NCI-H446 (cell line): ENCODE measurements around the gene GTF3C5.
"Not testable (repeated sequence)": the region's sequence is repeated elsewhere in the genome, so short reads cannot be mapped to it uniquely, and the experiment has no call there.

Experiments used
- DNase-seq, 2 experiments: peaks; one replicate each; lab custom pipeline; 2025; lab: John Stamatoyannopoulos, UW

Gene GTF3C5

DNA sequence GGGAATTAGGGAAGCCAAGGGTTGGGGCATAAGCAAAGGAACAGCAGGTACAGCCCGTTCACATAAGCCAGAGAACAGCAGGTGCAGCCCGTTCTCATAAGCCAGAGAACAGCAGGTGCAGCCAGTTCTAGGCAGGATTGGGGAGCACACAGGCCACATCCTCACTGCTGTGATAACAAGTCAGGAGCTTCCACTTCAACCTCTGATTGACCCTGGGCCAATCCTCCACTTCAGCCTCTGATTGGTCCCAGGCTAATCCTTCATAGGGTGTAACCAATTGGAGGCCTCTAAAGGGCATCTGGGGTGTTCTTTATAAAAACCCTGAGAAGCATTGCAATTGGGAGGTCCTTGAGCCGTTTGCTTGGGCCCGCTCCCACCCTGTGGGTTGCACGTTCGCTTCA is 58.5 kb downstream of the GTF3C5 start:
- DNase-seq = no peak

DNA sequence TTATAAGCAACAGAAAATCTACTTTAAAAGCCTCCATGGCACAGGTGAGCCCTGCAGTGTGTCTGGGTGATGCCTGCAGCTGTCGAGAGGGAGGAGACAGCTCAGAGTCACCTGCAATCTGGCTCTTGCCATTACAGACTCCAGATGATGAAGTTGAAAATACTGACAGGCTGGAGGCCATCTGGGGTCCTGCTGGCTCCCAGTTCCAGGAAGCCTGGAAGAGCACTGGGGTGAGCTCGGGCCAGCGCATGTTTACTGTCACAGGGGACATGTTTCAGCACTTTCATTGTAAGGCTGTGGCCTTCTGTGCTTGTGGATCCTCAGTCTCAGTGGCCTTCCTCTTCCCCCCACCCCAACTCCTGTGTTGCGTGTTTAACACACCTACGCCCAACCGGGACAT is 59.4 kb downstream of the GTF3C5 start:
- no peak for DNase-seq

DNA sequence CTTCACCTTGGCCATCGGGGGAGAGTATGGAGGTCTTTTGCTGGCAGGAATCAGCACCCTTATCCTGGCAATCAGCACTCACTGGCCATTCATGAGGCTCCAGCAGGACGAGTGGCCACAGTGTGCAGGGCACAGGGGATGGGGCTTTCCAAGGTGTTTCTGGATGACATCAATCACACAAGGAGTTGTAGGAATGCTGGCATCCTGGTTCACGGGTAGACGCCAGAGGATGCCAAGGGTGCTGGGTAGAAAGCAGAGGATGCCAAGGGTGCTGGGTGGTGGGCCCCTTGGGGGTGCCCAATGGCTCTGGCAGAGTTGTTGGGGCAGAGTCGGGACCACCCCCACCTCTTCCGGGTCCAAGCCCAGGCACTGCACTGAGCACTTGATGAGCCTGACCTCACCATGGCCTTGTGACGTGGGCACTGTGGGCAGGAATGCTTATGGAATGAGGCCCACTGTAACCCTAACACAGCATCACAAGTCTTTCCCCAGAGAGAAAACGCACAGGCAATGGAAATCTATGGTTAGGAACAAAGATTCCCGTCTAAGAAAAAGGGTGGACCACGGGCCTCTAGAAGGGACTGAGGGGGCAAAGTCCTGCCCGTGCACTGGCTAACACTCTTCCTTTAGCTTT is 60.1 kb downstream of the GTF3C5 start:
- DNase-seq = no peak

DNA sequence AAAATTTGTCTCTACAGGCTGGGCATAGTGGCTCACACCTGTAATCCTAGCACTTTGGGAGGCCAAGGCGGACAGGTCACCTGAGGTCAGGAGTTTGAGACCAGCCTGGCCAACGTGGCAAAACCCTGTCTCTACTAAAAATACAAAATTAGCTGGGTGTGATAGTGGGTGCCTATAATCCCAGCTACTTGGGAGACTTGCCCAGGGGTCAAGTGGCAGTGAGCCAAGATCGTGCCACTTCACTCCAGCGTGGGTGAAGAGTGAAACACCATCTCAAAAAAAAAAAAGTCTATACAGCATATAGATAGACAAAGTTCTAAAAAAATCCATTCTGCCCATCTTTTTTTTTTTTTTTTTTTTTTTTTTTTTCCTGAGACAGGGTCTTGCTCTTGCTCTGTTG is 63.6 kb downstream of the GTF3C5 start:
- DNase-seq = not testable (repeated sequence)

DNA sequence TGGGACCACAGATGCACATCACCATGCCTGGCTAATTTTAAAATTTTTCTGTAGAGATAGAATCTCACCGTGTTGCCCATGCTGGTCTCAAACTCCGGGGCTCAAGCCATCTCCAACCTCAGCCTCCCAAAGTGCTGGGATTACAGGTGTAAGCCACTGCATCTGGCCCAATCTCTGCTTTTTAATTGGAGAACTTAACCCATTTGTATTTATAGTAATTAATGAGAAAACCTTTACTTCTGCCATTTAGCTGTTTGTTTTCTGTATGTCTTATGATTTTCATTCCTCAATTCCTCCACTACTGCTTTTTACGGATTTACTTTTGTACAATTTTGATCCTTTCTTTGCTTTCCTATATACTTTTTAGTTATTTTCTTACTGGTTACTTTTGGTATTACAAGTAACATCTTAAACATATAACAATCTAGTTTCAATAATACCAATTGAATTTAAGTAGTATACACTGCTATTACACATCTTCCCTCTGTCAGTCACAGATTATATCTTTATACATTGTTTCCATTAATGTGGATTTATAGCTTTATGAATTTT is 64.1 kb downstream of the GTF3C5 start:
- DNase-seq = no peak

DNA sequence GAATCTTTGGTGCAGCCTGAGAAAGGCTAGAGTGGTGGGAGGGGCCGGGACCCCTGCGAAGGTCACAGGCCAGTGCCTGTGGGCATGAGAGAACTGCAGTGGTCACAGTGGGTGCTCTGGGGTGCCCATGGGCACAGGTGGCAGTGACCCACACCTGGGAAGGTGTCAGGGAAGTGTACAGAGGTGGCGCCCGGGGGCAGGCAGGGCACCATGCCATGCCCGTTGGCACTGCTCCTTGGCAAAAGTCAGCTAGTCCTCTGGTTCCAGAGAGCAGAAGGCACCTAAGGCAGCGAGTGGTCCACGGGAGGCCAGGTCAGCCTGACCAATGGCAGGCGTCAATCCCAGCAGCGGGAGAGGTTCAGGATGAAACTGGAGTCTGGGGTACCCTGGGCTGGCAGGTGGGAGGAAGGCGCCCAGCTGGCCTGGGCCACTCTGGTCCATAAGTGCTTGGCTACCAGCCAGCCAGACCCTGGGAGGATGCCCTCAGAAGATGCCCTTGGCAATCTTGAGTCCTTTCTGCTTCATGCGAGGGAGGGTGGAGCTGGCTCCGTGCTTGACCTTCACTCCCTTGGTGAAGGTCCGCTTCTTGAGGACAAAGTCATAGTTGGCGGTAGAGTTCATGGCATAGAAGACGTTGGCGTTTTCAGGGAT is 67.4 kb downstream of the GTF3C5 start:
- DNase-seq = no peak

DNA sequence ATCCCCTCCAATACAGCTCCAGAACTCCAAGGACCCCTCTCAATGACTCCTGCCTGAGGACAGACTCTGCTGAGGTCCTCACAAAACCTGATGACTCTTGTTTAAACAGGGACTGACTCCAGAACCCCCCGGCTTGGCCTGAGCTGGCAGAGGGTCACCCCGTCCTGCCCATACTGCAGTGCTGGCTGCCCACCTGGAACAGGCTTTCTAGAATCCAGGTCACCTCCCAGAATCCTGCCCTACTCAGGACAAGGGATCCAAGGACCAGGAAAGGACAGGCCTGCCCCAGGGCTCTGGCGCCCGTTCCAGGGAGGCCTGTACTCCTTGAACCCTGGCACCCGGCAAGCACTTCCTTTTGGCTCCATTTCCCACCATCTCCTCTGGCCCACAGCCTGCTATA is 68.1 kb downstream of the GTF3C5 start:
- DNase-seq = no peak

DNA sequence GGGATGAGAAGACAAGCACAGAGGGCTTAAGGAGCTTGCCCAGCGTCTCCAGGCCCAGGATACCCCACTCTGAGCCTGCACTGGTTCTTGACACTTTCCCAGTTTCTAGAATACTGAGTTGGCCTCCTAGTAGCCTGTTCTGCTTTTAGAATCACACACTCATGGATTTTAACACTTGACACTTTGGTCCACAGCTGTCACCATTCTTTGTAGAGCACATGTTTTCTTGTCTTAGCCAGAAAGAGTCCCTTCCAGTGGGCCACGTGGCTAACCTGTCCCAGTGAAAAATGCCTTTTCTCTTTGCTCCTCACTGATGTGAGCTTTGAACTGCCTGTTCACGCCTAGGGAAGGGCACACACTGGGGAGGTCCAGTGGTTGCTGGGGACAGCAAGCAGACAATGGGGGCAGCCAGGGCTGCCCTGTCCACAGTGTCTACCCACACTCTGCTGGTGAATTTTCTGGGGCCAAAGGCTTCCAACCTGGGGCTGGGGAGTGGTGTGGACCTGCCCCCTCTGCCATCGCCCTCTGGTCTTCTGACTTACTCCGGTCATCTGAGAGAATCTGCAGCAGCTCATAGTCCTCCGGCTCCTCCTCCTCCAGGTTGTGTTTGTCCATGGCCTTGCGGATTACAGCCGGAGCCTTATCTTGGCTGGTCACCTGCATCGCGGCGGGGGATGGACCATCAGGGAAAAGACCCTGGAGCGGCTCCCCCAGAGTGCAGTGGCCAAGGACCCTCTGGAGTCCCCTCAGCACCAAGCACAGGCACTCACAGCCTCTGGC is 69.1 kb downstream of the GTF3C5 start:
- no peak for DNase-seq

DNA sequence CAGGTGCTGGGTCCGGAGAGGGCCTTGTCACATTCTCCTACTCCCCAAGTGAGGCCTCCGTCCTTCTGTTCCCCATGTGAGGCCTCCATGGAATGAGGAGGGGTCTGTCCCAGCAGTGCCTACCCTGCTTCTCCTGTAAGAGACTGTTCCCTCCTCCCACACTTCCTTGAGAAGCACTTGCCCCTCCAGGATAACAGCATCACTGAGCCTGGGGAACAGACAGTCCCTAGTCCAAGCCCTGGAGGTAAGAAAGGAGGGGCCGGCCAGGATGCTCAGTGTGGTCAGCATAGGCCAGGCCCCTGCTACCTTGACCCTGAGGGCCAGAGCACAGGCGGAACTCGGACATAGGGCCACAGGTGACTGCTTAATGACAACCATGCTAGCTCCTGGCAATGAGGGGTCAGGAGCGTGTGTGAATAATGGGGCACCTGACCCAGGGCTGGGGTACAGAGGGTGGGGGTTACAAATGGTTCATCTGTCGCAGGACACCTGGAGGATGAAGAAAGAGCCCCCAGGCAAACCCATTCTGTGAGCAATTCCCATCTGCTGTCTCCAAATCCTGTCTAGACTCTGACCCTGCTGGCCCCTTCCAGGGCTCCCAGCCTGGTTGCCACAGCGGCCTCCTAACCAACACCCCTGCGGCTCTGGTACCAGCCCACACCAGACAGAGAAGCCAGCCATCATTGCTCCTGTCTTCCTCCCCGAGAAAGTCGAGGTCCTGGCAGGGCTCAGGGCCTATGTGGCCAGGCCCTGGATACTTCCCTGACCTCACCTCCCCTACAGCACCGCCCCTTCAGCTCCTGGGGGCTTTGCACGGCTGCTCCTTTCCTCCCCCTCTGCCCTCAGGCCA is 69.9 kb downstream of the GTF3C5 start:
- no peak for DNase-seq

DNA sequence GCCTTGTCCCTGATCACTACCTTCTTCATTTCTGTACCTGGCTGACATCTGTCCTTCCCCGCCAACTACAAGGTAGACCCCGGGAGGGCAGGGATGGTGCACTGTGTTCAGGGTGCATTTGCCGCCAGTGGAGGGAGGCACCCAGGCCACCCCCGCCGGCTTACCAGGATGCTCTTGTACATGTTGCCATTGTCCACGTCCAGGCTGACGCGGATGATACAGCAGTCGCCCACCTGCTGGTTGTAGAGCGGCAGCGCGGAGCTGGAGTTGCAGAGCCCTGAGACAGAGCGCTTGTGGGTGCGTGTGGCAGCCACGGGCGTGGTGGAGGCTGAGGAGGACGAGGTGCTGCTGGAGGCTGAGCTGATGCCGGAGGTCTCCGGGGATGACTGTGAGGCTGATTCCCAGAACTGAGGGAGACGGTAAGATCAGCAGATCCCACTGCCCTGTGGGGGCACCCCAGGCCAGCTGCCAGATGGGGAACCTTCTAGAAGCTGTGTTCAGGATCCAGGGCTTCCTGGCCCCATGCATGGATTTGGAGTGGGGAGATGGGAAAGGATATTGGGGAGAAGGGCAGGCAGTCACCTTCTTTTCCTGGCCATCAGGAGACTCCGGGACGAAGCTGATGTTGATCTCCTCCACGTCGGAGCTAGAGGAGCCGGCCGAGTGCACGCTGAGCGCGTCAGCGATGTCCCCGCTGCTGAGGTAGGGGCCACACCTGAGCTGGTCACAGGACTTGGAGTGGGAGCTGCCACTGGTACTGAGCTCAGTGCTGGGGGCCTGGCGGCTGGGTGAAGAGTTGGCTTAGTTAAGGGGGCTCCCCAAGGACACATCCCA is 70.8 kb downstream of the GTF3C5 start:
- no peak for DNase-seq

DNA sequence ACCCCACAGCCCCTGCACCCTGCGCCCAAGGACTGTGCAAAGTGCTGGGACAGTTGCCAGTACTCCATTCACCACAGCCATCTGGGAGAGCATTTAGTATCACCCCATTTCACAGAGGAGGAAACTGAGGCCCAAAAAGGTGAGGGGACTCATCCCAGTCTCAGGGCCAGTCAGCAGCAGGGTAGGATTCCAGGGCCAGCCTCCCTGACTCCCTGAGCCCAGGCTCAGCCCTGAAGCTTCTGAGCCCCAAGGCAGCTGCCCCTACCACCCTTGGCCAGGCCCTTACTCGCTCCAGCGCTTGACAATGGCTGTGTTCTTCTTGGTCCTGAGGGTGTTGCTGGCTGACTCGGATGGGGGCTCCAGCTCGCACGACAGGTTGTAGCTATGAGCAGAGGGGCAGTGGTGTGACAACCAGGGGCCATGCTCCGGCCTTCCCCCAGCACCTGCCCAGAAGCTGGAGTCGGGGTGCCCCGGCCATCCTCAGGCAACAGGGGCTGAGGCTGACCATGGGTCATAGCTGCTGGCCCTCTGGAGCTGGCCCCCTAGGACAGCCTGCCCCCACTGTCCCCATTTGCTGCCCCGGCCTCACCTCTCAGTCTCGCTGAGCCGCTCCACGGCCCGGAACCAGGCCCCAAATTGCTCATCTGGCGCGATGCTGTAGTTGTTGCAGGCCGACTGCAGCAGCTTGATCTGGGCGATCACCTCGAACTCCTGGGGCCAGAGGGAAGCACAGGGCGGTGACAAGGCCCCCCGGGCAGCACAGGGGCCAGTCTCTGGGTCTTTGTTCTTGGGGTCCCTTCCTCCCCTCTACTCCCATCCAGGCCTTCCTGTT is 71.6 kb downstream of the GTF3C5 start:
- no peak for DNase-seq

DNA sequence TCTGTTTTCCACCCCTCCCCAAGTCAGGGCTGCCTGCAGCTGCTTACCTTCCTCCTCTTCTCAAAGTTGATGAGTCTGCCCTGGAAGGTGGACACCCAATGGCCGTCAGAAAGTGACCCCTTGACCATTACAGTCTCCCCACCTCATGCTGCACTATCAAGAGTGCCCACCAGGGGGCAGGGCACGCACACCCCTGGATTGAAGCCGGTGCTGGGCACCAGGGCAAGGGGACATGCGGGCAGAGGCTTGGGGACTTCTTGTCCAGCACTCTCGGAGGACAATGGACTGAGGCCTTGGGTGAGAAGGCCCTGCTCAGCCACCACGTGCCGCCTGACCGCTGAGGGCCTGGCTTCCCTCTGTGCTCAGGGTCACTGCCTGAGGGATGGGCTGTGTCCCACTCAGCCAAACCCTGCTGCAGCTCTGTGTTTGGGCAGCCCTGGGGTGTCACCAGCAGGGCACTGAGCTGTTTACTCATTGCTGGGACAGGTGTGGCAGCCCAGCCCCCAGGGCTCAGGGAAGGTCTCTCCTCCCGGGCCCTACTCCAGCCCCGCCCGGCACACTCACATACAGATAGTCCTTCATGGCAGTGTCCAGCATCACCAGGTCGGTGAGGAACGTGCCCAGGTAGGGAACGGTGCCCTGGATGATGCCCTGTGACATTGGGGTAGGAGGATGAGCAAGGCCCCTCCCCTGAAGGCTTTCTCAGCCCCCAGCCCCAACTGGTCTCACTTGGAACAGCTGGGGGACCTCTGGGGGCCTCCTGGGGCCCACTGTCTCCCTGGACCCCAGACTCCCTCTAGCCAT is 72.6 kb downstream of the GTF3C5 start:
- no peak for DNase-seq

DNA sequence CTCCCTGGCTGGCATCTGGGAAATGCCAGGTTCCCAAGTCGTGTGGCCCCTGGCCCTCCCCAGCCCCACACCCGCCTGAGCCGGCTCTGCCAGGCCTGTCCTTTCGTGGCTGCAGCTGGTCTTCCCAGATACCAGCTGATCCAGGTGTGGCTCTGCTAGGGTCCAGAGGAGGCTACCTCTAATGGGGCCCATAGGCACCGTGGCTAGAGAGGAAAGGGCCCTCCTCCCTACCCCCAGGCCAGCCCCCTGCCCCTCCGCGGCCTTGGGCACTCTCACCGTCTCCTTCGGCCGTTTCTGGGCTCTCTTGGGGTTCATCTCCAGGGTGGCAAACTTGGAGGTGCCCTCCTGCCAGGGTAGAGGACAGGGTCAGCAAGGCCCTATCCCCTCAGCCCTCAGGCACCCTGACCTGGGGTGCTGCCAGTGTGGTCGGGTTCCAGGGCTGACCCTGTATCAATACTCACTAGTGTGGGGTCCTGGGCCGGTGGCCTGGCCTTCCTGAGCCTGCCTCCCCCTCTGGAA is 73.2 kb downstream of the GTF3C5 start:
- no peak for DNase-seq

DNA sequence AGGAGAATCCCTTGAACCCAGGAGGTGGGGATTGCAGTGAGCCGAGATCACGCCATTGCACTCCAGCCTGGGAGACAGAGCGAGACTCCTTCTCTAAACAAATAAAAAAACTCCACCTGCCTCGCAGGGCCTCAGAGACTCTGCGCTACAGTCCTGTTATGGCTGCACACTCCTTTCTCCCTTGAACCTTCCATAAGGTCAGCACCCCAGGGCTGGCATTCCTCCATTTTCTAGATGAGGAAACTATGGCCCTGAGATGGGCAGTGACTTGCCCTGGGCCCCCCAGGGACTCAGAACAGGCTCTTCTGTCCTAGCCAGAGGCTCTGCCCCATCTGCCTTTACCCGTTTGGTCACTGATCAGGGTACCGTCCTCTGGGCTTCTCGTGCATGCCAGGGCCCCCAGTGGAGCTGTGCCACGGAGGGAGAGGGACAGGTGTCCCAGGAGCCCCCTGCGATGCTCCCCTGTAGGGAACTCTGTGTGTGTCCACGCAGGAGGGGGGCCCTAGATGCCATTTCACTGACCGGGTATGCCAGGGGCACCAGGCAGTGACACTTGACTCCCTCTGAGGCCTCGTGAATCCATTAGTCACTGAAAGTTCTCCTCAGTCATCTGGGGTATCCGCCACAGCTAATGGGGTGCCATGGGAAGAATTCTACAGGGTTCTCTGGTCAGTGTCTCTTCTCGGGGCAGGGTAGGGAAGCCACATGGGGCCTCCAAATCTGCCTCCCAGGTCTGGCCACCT is 74.1 kb downstream of the GTF3C5 start:
- DNase-seq = no peak

DNA sequence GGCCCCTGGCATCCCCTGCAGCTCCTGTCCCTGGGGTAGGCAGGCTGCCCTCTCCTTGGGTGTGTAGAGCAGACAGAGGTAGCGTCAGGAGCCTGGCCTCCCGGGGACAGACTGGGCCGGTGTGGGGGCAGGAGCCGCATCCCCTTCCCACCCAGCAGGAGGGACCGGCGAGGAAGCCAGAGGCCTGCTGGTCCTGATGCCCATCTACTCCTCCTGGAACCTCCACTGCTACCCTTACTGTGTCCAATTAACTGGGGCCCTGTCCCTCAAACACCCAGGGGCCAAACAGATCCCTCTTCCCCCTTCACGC is 74.6 kb downstream of the GTF3C5 start:
- no peak for DNase-seq

DNA sequence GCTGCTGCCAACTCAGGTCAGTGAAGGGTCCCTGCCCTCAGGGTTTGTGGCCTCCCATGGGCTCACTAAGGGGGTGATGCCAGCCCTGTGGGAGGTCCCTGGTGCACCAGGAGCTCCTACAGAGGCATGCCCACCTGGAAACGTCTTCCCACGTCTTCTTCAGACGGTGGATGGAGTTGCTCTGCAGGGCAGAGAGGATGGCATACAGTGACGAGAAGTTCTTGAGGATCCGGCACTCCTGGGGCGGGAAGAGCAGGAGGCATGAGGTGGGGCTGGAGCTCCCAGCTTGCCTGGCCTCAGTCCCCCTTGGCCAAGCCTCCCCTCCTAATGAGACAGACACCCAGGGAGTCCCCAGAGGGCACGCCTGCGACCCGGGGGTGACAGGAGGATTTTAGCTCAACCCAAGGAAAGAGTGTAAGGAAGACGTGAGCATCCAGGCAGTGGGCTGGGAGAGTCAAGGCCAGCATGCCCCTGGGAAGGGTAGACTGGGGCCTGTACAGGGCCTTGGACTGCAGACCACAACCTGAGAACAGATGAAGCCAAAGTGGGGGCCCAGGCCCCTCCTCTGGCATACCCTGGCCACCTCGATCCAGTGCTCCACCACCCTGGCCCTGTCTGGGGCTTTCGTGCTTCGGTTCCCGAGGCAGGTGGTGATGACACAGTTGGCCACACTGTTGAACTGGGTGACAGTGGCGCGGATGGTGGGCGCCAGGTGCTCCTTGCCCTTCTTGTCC is 75.9 kb downstream of the GTF3C5 start:
- DNase-seq = no peak

DNA sequence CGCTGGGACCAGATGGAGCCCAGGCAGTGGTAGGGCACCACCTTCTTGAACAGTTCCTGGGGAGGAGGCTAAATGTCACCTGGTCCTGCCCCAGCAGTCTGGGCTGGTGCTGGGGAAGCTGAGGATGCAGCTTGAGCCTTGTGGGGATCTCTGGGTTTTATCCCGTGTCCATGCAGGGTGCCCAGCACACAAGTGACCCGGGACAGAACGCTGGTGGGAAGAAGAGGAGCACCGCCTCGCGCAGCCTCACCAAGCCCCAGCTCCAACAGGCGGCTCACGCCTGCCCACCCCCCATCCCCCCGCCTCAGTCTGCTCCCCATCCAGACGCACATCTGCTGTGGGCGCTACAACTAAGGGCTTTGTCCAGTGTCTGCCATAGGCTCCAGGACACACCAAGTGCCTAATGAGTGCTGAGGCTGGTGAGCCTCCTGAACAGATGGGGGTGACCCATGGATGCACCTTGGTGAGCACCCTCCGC is 76.5 kb downstream of the GTF3C5 start:
- no peak for DNase-seq
